RWPE2 (cell line): ENCODE data around the gene CALR.
A peak's percentile ranks its signal among the peaks of the same experiment; 100 is the strongest.

Source experiments
- ATAC-seq: fragments of 200-7000 bp; cut with Tn5 transposase; 3 replicates; pipeline ENCODE4 v1.9.1; 2021; ENCODE audit warnings: low read depth
- DNase-seq: peaks from one replicate; pipeline ENCODE4 v3.0.0-alpha.2; 2020; ENCODE audit warnings: low spot score
- H3K27ac ChIP-seq: fragments of 450-650 bp; 2 replicates; pipeline ENCODE4 v1.5.1; 2017; ENCODE audit warnings: mild to moderate bottlenecking; ENCODE audit not compliant: poor library complexity, severe bottlenecking
- H3K27me3 ChIP-seq: fragments of 250-450 bp; sonication (Bioruptor Pico); 2 replicates; pipeline ENCODE4 v1.5.1; 2021; ENCODE audit warnings: mild to moderate bottlenecking, moderate library complexity; ENCODE audit not compliant: insufficient read depth, poor library complexity, severe bottlenecking
- H3K36me3 ChIP-seq: fragments of 250-450 bp; sonication (Bioruptor Pico); 2 replicates; pipeline ENCODE4 v1.5.1; 2020; ENCODE audit warnings: low read depth, mild to moderate bottlenecking, moderate library complexity
- H3K4me1 ChIP-seq: fragments of 250-450 bp; sonication (Bioruptor Pico); 2 replicates; pipeline ENCODE4 v1.5.1; 2021; ENCODE audit warnings: mild to moderate bottlenecking, moderate library complexity; ENCODE audit not compliant: insufficient read depth, poor library complexity, severe bottlenecking
- H3K4me3 ChIP-seq: fragments of 250-450 bp; sonication (Bioruptor Pico); 2 replicates; pipeline ENCODE4 v1.5.1; 2021; ENCODE audit warnings: mild to moderate bottlenecking, moderate library complexity; ENCODE audit not compliant: severe bottlenecking
- H3K9me3 ChIP-seq: fragments of 250-450 bp; sonication (Bioruptor Pico); 2 replicates; pipeline ENCODE4 v1.5.1; 2021; ENCODE audit warnings: mild to moderate bottlenecking, moderate library complexity; ENCODE audit not compliant: severe bottlenecking
- TF ChIP-seq, protein P1 (sequence below): fragments of 450-650 bp; IDR thresholded peaks from one replicate; pipeline ENCODE4 v1.5.1; 2017; ENCODE audit warnings: mild to moderate bottlenecking, moderate library complexity; ENCODE audit not compliant: poor library complexity, severe bottlenecking

CALR gene

DNA sequence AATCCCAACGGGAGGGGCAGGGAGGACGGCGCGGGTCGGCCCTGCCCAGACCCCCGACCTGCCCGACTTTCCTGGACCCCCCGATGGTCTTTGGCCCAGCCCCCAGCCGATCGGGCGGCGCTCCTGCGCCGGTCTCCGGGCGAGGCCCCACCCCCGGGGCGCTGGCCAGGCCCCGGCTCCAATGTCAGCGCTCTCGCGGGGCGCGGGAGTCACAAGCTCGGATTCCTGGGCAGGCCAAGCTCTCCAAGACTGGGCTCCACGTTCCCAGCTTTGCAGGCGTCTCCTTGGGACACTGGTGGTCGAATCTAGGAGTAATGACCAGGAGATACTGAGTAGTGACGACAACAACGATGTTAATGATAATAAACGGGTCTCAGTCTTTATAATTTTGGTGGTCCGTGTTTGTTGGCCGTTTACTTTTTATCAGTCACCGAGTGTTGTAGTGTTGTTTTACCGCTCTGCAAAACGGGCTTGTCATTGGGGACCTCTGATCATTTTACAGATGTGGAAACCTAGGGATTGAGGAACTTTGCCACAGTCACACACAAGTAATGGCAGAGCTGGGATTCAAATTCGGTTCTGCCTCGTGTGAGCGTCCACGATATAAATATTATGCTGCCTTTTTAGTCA, 7.8 kb downstream of the CALR start:
- H3K4me3 ChIP-seq: peak overlapping the region; percentile 46
- H3K4me1 ChIP-seq: peaks cover 9% of the 10 kb centered on the region
- H3K9me3 ChIP-seq: no peaks in the 10 kb centered on the region
- peak overlapping the region; percentile 88 for H3K27ac ChIP-seq
- ATAC-seq: peak; percentile 75
- peak; percentile 80 for DNase-seq
- peaks cover 87% of the 10 kb centered on the region for H3K36me3 ChIP-seq
- H3K27me3 ChIP-seq: no peaks in the 10 kb centered on the region
- TF ChIP-seq, protein P1, sequence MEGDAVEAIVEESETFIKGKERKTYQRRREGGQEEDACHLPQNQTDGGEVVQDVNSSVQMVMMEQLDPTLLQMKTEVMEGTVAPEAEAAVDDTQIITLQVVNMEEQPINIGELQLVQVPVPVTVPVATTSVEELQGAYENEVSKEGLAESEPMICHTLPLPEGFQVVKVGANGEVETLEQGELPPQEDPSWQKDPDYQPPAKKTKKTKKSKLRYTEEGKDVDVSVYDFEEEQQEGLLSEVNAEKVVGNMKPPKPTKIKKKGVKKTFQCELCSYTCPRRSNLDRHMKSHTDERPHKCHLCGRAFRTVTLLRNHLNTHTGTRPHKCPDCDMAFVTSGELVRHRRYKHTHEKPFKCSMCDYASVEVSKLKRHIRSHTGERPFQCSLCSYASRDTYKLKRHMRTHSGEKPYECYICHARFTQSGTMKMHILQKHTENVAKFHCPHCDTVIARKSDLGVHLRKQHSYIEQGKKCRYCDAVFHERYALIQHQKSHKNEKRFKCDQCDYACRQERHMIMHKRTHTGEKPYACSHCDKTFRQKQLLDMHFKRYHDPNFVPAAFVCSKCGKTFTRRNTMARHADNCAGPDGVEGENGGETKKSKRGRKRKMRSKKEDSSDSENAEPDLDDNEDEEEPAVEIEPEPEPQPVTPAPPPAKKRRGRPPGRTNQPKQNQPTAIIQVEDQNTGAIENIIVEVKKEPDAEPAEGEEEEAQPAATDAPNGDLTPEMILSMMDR: no peak

GRCh38 chr19:12946731-12947496, 8.5 kb downstream of the CALR start:
- Histone ChIP-seq H3K4me1 (peaks cover 9% of the 10 kb centered on the region), H3K27ac (peak overlapping the region; percentile 88), H3K27me3 (no peaks in the 10 kb centered on the region), H3K9me3 (no peaks in the 10 kb centered on the region), H3K4me3 (peak overlapping the region; percentile 46), H3K36me3 (peaks cover 87% of the 10 kb centered on the region)
- TF ChIP-seq, protein P1: no peak
- ATAC-seq (no peak), DNase-seq (no peak)

- no peaks in the 10 kb centered on the region for H3K9me3 ChIP-seq
- no peaks in the 10 kb centered on the region for H3K27me3 ChIP-seq
- peaks cover 87% of the 10 kb centered on the region for H3K36me3 ChIP-seq
- no peak for ATAC-seq
- H3K27ac ChIP-seq: no peak overlapping the region
- TF ChIP-seq, protein P1: no peak
- DNase-seq: no peak
- no peak overlapping the region for H3K4me3 ChIP-seq
- H3K4me1 ChIP-seq: peaks cover 12% of the 10 kb centered on the region
Observed at GRCh38 chr19:12947702-12948611, 9.5 kb downstream of the CALR start.

GRCh38 chr19:12948612-12949362, 10.4 kb downstream of the CALR start:
- ATAC-seq (no peak), DNase-seq (no peak)
- H3K4me1 ChIP-seq: peaks cover 16% of the 10 kb centered on the region
- H3K27me3 ChIP-seq: no peaks in the 10 kb centered on the region
- H3K9me3 ChIP-seq: no peaks in the 10 kb centered on the region
- H3K36me3 ChIP-seq: peaks cover 87% of the 10 kb centered on the region
- H3K27ac ChIP-seq: no peak overlapping the region
- no peak overlapping the region for H3K4me3 ChIP-seq
- TF ChIP-seq, protein P1: no peak
